ENCODE results near the gene ACOT8. TPM values are rescaled to one million over a fixed set of nuclear protein-coding genes. Genes with fewer than 3 reads are reported as not detected.

ACOT8 gene
- total and polyA plus RNA-seq, 2 donors (not counting 3 experiments of a cell fraction or from before 2014, with no cell fraction given): 15.5 to 50.9 TPM

- BruUV-seq (replicated peaks): no TSS peak
- Histone ChIP-seq H3K4me2 (ENCODE audit: insufficient read depth, low read length) (no peak overlapping the region), H3K4me3 (replicated peaks in 1 of 3; ENCODE audit: insufficient read depth in 1 of 3, low read depth in 1 of 3, low read length in 3 of 3) (no peak overlapping the region), H2AFZ (ENCODE audit: low read depth, low read length) (no peak overlapping the region), H3K9me1 (replicated peaks; ENCODE audit: control insufficient read depth, extremely low read depth, insufficient read depth, low read length) (no peaks in the 10 kb centered on the region), H4K20me1 (replicated peaks; ENCODE audit: control insufficient read depth, extremely low read depth, insufficient read depth, low read length) (no peaks in the 10 kb centered on the region), H3K79me2 (ENCODE audit: control insufficient read depth, insufficient read depth, low read length) (peaks cover 25% of the 10 kb centered on the region), H3K9ac (replicated peaks; ENCODE audit: extremely low read depth, insufficient read depth, low read length) (no peak overlapping the region), H3K36me3 (ENCODE audit: control insufficient read depth in 2 of 2, extremely low read depth in 1 of 2, insufficient read depth in 2 of 2, low read length in 2 of 2) (no peaks in the 10 kb centered on the region), H3K27me3 (ENCODE audit: control insufficient read depth in 2 of 2, insufficient read depth in 2 of 2, low read length in 2 of 2) (no peaks in the 10 kb centered on the region), H3K9me3 (replicated peaks; ENCODE audit: control insufficient read depth, insufficient read depth, low read length) (no peaks in the 10 kb centered on the region), H3K27ac (ENCODE audit: insufficient read depth, low read depth, low read length) (no peak overlapping the region), H3K4me1 (ENCODE audit: control insufficient read depth, extremely low read depth, insufficient read depth, low read length) (peaks cover 17% of the 10 kb centered on the region)
- ChIA-PET POLR2A (no interaction called here), CTCF (interaction anchor here (1.8 kb wide), 1 partner anchor 18 kb away, joined by 4 read pairs; no protein-coding TSS in a partner anchor)
- TF ChIP-seq POLR2A (IDR thresholded peaks at IDR 0.05; ENCODE audit: low read depth, low read length) (no peak), CTCF (IDR thresholded peaks at IDR 0.05; ENCODE audit: extremely low read depth in 1 of 2, insufficient read depth in 1 of 2, low read depth in 1 of 2, low read length in 2 of 2) (no peak), JUN (IDR thresholded peaks at IDR 0.05; ENCODE audit: borderline replicate concordance, insufficient read depth, insufficient read length, low read depth) (no peak), POLR2AphosphoS5 (IDR thresholded peaks at IDR 0.05; ENCODE audit: insufficient read depth, low read depth, low read length) (no peak), MYC (IDR thresholded peaks at IDR 0.05; ENCODE audit: low read depth, low read length) (no peak), GATA2 (IDR thresholded peaks at IDR 0.05; ENCODE audit: insufficient read depth, insufficient read length, low read depth, low read length) (no peak), FOS (IDR thresholded peaks at IDR 0.05; ENCODE audit: borderline replicate concordance, insufficient read depth, low read length) (no peak), EZH2 (IDR thresholded peaks at IDR 0.05; ENCODE audit: borderline replicate concordance, low read depth, low read length, severe bottlenecking) (no peak)
- TF ChIP-seq, protein P1, sequence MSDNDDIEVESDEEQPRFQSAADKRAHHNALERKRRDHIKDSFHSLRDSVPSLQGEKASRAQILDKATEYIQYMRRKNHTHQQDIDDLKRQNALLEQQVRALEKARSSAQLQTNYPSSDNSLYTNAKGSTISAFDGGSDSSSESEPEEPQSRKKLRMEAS (IDR thresholded peaks at IDR 0.05; ENCODE audit: insufficient read depth, insufficient read length): no peak
- intact Hi-C loops (cut with micrococcal nuclease): loop anchor here (10.0 kb wide), 2 partner anchors 268 to 548 kb away; partner anchors contain the start of gene NCOA5
- no peak for FAIRE-seq
- DNase-seq (ENCODE audit: low read depth, low spot score): no peak
- dilution Hi-C loops (cut with MboI; ENCODE audit: extremely low pct_ligation_motif_present, low sequenced_read_pairs): no loop called here
Observed at GRCh38 chr20:45816951-45817350, 40.2 kb downstream of the ACOT8 start.
